GM21529 (cell line): ENCODE results near the gene HTR1E.
"Not testable (repeated sequence)": the region's sequence is repeated elsewhere in the genome, so short reads cannot be mapped to it uniquely, and the experiment has no call there.

ENCODE experiments used
- ATAC-seq: cut with Tn5 transposase; IDR thresholded peaks from one replicate; pipeline ENCODE4 v1.9.1; 2021; ENCODE audit not compliant: unreplicated experiment

The HTR1E gene, protein sequence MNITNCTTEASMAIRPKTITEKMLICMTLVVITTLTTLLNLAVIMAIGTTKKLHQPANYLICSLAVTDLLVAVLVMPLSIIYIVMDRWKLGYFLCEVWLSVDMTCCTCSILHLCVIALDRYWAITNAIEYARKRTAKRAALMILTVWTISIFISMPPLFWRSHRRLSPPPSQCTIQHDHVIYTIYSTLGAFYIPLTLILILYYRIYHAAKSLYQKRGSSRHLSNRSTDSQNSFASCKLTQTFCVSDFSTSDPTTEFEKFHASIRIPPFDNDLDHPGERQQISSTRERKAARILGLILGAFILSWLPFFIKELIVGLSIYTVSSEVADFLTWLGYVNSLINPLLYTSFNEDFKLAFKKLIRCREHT

DNA sequence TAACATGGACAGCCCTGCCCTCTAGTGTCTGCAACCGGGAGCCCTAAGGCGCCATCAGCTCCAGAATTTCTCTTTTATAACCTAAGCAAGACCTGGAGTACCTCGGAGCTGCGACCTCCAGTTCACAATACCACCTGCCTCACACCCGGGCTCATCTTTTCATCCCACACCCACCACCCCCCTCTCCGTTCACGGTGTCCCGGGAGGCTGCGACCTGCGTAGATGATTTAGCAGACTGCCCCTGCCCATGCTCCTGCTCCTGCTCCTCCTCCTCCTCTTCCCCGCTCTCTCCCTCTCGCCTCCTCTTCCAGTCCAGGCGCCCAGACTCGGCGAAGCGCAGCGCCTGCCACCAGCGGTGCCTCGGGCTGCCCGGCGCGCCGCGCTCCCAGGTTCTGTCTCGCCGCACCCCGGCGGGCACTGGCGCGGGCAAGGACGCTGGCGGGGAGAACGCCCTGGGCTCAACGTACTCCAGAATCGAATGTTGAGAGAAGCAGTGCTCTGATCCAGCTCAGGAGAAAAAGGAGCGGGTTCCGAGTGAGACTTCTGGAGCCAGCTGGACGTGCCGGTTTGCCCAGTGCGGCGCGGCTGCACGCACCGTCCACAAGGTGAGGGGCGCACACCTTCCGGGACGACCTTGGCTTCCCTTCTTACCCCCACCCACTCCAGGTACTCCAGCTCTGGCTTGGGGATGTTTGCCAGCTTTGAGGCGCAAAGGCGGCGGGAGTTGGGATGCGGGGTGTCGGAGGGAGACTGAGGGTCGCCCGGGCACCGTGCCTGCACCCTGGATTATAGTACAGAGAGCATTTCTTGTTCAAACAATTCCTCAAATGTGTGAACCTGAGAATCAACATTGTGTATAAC lies at the start of gene HTR1E:
HTR1E (plus strand) TSS at position 310 of the 861 bp plus-strand sequence. CDS start 77,807 bp downstream, outside the sequence.
- peak; percentile 55 for ATAC-seq

DNA sequence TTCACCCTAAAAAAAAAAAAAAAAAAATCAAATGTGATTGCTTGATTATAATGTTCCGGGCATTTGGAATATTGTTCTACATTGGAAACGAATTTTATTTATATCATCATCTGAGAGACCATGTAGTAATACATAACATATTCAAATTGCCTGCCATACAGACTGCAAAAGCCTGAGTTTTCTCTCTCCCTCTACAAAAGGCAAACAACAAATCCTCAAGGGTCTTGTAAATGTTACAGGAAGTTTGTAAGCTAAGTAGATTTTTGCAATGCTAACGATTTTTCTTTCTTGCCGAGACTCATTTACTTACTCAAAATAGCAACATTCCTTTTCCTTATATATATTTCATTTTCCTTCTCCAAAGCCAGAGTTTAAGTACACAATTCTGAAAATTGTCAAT lies 49.0 kb upstream of the HTR1E start:
- no peak for ATAC-seq

DNA sequence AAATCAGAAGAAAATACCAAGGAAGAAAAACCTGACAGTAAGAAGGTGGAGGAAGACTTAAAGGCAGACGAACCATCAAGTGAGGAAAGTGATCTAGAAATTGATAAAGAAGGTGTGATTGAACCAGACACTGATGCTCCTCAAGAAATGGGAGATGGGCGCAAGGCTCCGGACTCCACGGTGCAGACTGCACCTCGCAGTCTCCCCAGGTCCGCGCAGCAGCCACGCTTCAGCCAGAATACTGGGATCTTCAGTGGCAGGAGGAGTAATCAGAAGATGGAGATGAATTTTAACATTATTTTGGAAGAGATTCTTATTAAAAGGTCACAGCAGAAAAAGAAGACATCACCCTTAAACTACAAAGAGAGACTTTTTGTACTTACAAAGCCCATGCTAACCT lies 40.1 kb upstream of the HTR1E start:
- ATAC-seq, result not testable (repeated sequence)

DNA sequence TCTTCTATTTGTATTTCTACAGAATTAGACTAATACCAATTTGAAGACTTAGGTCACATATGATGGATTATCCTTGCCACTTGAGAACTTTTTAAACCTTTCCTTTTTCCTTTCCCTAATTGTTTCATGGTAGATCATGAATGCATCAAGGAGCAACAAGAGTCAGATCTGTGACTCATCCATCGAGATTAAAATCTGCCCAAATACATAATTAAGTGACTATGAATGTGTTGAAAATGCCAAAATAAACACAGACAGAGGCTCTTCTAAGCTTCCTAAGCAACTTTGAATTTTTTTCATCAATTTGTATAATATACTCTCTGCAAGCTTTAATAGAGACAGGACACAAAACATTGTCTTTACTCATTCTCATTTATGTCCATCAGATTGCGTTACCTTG lies 23.5 kb upstream of the HTR1E start:
- ATAC-seq, result no peak

DNA sequence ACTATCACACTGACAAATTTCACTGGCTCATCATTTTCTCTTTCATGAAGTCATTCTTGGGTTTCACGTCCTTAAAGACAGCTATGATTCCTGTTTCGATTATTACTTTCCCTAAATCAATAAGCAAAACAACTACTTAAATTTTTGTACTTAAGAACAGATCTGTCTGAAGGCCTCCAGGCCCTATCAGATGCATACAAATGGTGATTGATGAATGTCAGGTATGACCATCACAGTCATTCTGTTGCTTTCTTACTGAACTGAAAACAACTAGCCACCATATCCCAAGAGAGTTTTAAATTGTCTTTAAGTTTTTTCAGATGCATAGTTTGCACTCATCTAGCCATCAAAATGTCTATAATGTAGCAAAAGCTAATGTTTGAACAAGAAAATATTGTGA lies 20.9 kb upstream of the HTR1E start:
- no peak for ATAC-seq

DNA sequence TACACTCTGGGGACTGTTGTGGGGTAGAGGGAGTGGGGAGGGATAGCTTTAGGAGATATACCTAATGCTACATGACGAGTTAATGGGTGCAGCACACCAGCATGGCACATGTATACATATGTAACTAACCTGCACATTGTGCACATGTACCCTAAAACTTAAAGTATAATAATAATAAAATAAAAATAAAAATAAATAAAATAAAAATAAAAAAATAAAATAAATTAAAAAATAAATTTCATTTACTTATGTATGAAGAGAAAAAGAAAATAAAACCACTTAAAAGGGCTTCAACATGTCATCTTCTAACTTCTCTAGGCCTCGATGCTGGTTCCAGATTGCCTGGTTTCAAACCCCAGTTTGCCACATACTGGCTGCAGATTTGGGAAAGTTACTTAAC lies 10.2 kb upstream of the HTR1E start:
- ATAC-seq, result not testable (repeated sequence)

DNA sequence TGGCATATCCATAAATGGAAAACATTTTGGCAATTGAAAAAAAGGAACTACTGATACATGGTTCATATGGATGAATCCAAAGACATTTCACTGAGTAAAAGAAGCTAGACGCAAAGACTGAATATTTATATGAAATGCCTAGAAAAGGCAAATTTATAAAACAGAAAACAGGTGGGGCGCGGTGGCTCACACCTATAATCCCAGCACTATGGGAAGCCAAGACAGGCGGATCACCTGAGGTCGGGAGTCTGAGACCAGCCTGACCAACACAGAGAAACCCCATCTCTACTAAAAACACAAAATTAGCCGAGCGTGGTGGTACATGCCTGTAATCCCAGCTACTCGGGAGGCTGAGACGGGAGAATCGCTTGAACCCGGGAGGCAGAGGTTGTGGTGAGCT lies 9.5 kb upstream of the HTR1E start:
- not testable (repeated sequence) for ATAC-seq

DNA sequence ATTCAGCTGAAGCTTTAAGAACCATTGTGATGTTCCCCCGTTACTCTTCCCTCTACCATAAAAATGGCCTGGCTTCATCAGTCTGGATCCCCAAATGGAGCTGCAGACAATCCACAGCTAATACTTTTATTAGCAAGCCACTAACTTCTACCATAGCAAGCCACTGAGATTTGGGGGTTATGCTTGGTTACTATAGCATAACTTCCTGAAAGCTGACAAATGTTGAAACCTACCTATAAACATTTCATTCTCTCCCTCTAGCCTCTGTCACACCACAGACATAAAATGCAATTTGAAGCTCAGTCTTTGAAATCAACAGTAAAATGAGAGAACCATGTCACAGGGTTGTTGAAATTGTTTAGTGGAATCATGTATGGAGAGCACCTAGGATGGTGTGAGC lies 3.0 kb upstream of the HTR1E start:
- no peak for ATAC-seq

DNA sequence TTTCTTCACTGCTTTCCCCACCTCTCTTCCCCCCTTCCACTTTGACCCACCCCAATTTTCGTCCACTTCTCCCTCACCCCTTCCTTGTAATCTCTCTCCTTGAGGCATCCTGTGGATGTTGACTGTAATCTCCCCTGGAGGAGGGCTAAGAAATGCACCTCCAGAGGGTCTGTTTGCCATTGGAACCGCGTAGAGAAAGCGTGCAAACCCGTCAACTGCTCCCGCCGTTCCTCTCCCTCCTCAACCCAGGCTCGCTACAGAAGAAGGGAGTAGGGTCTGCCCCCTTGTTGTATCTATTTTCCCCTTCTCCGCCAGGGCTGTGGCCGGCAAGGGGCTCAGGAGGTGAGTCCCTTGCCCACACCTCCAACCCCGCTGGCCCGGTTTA lies 502 bp upstream of the HTR1E start:
- no peak for ATAC-seq

DNA sequence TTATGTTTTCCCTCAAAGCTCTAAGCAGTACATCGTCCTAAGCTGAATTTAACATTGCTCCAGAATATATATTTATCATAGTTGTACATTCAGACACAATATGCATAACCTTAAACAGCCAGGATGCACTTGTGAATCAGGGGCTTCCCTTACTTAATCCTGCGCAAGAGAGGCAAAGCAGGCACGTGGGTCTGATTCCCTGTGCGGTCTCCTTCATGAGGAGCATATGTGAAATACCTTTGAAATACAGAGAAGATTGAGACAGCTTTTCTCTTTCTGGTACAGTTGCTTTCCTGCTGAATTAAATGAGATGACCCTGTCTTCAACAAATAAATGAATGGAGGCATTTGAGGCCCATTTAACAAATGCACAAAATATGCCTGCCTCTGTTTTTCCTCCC lies 1.5 kb downstream of the HTR1E start:
- ATAC-seq, result no peak

DNA sequence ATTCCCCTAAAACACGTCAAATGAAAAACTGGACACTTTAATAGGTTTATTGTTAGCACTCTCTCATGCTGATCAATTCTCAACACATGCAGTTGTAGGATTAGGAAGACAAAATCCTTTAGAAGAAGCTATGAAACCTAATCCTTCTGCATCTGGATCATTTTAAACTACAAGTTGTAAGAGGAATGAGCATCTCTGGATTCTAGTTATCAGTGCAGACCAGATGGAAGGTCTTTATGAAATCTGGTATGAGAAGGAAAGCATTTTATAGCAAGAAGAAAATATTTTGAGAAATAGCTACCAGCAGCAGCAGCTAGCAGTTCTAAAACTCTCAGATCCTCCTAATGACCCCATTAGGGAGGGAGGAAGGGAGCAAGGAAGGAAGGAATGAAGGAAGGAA lies 4.1 kb downstream of the HTR1E start:
- ATAC-seq, result no peak

DNA sequence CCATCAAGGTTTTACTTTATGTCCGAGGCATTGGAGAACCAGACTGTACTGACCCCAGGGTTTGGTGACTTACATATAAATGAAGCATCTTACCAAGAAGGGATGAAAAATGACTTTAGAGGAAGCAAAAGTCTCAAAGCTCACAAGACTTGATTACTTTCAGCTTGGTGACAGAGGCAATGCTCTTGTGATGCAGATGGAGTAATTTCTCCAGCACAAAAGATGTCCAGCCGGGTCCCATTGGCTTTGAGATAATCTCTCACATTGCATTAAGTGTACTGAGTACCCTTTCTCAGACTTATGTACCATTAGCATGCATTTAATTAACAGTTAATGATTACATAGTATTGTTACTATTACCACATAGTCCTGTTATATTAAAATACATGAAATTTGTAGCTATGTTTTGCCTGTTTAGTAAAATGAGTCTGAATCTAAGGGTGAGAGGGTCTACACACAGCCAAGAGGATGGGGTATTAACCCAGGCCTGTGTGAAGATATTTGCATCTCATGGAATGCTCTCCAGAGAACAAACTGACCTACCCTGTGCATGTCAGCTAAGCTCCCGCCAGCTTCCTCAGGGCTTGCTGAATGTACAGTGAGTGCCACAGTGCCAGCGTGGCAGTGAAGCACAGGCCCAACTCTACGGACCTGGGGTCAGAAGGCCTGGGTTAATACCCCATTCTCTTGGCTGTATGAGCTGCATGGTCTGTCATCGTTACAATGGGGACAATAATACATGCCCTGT lies 5.6 kb downstream of the HTR1E start:
- ATAC-seq, result no peak

DNA sequence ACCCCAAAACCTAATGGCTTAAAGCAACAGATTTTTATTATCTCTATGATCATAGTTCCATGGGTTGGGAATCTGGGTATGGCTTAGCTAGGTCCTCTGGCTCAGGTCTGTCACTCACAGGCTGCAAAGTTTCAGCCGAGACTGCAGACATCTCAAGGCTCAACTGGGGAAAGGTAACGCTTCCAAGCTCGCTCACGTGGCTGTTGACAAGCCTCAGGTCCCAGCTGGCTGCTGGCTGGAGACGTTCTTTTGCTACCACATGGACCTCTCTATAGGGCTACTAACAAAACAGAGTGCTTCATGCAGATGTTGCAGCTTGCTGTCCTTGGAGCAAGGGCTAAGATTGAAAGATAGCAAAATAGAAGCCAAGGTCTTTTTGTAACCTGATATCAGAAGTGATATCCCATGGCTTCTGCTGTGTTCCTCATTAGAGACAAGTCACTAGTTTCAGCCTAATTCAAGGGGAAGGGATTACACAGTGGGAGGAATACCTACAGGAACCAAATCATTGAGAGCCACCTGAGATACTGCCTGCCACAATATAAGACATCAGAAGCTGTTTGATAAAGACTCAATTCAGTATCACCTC lies 6.6 kb downstream of the HTR1E start:
- no peak for ATAC-seq

DNA sequence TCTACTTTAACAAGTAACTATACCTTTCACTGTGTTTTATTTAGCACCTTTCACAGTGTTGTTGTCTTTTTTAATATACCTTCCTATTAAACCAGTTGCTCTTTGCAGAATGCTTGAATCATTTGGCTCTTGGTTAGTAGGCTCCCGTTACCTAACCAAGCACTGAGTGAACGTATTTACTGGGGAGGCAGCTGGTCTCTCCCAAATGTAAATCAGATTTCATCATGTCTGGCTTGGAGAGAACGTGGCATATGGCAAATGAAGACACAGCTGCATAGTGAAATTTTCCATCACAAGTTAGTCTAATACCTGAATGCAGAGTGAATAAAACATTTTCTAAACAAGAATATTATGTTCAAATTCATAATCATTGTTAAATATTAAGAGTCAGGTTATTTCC lies 12.4 kb downstream of the HTR1E start:
- no peak for ATAC-seq

DNA sequence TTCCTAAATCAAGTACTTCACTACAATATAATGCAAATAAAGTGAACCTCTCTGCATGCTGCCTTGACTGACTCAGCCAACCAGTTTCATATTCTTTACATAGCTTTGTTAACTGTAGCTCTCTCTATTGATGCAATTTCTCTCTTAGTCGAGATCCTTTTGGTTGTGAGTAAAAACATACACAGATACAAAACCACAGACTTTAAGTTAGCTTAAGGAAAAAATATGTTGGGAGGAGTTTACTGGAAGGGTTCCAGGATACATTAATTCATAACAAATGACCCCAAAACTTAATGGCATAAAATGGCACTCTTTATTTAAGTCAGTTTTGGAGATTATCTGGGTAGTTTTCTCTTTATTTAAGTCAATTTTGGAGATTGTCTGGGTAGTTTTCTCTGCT lies 15.7 kb downstream of the HTR1E start:
- no peak for ATAC-seq

DNA sequence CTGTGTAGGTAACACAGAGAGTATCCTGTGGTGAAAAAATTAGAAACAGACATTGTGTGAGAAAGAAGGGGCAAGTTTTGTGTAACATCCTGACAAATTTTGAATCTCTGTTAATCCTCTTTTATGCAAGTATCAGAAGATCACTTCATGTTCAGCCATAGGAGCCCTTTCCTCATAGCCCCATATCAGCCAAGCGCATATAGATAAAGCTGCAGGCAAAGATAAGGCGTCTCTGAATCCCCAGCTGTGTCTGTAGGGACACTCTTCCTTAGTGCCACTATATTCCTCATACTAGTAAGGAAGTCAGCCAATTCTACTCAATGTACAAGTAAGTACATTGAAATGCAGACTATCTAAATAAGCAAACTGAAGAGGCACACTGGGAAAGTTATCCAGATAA lies 22.3 kb downstream of the HTR1E start:
- no peak for ATAC-seq

DNA sequence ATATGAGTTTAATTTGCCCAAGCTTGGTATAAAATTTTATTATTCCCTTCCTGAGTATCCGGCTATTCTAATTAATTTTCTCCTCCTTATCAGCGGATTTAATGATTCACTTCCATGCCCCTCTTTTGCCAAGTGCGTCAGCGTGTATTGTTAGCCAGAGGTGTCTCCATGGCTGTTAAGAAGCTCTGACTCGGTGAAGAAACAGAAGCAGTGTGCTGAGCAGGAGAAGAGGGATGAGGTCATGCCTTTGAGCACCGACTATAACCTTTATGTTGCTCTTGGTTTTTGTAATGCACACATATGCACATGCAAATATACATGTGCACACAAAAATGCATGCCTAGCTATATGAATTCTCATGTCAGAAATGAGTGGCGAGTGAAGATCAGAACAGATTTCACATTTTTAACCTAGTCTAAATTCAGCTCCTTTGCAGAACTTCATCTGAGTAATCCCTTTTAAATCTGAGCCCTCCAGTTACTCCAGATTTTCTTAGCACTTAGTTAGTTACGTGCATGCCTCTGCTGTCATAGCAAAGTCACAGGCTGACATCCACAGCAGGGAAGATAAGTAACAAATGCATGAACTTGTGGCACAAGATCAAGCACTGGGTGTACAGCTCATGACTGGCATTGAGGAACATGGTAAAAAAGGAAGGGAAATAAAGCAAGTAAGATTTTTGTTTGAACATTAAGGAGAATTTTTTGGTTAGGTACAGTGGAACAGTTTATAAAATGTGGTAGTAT lies 24.3 kb downstream of the HTR1E start:
- ATAC-seq, result no peak

DNA sequence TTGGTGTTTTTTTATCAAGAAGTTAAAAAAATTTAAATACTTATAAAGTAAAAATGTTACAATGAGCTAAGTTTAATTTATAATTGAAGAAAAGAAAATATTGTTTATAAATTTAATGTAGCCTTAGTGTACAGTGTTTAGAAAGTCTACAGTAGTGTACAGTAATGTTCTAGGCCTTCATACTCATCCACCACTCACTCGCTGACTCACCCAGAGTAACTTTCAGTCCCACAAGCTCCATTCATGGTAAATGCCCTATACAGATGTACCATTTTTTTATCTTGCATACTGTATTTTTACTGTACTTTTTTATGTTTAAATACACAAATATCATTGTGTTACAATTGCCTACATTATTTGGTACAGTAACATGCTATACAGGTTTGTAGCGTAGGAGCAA lies 26.0 kb downstream of the HTR1E start:
- no peak for ATAC-seq

DNA sequence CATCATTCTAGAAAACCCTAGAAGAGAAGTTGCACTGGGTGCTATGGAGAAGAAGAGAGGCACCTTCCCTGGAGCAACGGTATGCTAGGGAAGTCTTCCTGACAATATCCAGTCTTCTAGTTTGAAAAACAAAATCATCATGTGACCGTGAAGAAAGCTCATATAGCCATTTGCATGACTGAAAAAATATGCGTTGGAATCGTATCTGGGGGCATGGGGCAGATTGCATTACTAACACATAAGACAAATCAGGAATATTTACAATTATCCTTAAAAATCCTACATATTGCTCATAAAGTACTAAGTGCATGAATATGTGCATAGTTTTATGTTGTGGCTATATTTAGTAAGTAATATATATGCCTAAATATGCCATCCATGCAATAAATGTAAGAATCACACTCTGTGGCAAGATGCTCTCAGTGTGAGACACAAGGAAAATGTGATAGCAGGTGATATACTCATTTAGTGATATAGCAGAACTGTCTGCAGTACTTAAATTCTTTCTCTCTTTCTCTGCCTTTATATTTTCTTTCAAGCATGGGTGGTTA lies 26.8 kb downstream of the HTR1E start:
- no peak for ATAC-seq

DNA sequence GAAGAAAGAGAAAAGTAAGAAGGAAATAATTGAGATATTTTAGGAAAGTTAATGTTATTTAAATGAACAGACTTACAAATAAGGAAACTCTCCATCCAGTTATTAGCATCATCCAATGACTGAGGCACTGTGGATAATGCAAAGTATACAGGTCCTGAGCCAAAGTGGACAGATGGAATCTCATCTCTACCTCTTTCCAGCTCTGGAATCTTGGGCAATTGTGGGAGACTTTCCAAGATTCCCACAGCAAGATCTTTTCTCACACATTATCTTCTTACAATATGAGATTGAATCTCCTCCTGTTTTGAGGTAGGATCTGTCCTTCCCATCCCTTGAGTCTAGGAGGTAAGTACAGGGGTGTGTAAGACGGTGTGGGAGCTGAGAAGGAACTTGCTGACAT lies 28.9 kb downstream of the HTR1E start:
- ATAC-seq, result no peak
